Body of pancreas (tissue), 4 donors: Measurements from ENCODE around the gene PIGB.

Source experiments
- POLR2A ChIP-seq, 3 donors: fragments of 450-650 bp; IDR thresholded peaks; one replicate each; pipeline ENCODE4 v1.6.1; 2016; ENCODE audit warnings: antibody characterized with exemption in 3 of 3, mild to moderate bottlenecking in 2 of 3
- TF ChIP-seq, protein P1 (sequence below), 7 experiments: fragments of 450-650 bp in 4 of 7; fragments of 200-600 bp in 3 of 7; sonication (generic) in 3 of 7; IDR thresholded peaks; one replicate each; pipeline ENCODE4 v1.5.1; 2016 to 2019; ENCODE audit warnings: antibody characterized with exemption in 7 of 7

- TF ChIP-seq, protein P1, sequence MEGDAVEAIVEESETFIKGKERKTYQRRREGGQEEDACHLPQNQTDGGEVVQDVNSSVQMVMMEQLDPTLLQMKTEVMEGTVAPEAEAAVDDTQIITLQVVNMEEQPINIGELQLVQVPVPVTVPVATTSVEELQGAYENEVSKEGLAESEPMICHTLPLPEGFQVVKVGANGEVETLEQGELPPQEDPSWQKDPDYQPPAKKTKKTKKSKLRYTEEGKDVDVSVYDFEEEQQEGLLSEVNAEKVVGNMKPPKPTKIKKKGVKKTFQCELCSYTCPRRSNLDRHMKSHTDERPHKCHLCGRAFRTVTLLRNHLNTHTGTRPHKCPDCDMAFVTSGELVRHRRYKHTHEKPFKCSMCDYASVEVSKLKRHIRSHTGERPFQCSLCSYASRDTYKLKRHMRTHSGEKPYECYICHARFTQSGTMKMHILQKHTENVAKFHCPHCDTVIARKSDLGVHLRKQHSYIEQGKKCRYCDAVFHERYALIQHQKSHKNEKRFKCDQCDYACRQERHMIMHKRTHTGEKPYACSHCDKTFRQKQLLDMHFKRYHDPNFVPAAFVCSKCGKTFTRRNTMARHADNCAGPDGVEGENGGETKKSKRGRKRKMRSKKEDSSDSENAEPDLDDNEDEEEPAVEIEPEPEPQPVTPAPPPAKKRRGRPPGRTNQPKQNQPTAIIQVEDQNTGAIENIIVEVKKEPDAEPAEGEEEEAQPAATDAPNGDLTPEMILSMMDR (IDR thresholded peaks at IDR 0.05): no peak
- no peak for TF ChIP-seq POLR2A (IDR thresholded peaks at IDR 0.05)
Measured at GRCh38 chr15:55282284-55282833, 36.7 kb upstream of the PIGB start.
